Ovary (tissue), 9 donors: ENCODE data around the gene PUS1. TPM values are rescaled to one million over a fixed set of nuclear protein-coding genes. Genes with fewer than 3 reads are reported as not detected.
"Not testable (repeated sequence)": the region's sequence is repeated elsewhere in the genome, so short reads cannot be mapped to it uniquely, and the experiment has no call there.

Source experiments
- DNase-seq, 5 donors: peaks; one replicate each; pipeline ENCODE4 v3.0.0-alpha.2; 2019 to 2020
- H3K27ac ChIP-seq, 2 donors: fragments of 200-600 bp; one replicate each; pipeline versions ENCODE4 v1.5.1 to v1.8.0; 2019 to 2022
- H3K27me3 ChIP-seq: fragments of 200-600 bp; one replicate; pipeline ENCODE4 v1.8.0; 2022
- H3K36me3 ChIP-seq: fragments of 200-600 bp; sonication (generic); one replicate; pipeline ENCODE4 v1.5.1; 2019
- H3K4me1 ChIP-seq: one replicate; pipeline ENCODE4 v1.8.1; 2013; ENCODE audit warnings: mild to moderate bottlenecking, moderate library complexity; ENCODE audit not compliant: insufficient read depth
- H3K4me3 ChIP-seq: fragments of 200-600 bp; sonication (generic); one replicate; pipeline ENCODE4 v1.5.1; 2017
- H3K9me3 ChIP-seq, 2 donors: fragments of 200-600 bp in 1 of 2; sonication (generic) in 1 of 2; one replicate each; pipeline versions ENCODE4 v1.5.1 to v1.8.1; 2013 to 2019; ENCODE audit warnings: mild to moderate bottlenecking in 1 of 2, moderate library complexity in 1 of 2
- EP300 ChIP-seq: sonication (generic); formaldehyde crosslinking; IDR thresholded peaks from one replicate; pipeline ENCODE4 v1.6.1; 2017; ENCODE audit warnings: antibody characterized with exemption
- POLR2A ChIP-seq: fragments of 450-650 bp; IDR thresholded peaks from one replicate; pipeline ENCODE4 v1.6.1; 2017; ENCODE audit warnings: antibody characterized with exemption, mild to moderate bottlenecking, moderate library complexity
- WGBS, 3 donors: extraction: QIAGEN DNeasy Blood & Tissue Kit in 1 of 3; methylation state at CpG; one replicate each; pipeline versions ENCODE4 v1.1.5 to v1.1.7; 2013 to 2017; 5-methylcytosine and 5-hydroxymethylcytosine counted together
- intact Hi-C, 4 donors: fragments of 100-400 bp; cut with DNase I; formaldehyde crosslinking; loops; one replicate each; pipeline versions ENCODE4 v1.11.0 to v1.15.1; 2022 to 2023
- polyA plus RNA-seq, 2 donors: library from polyadenylated mRNA; stranded (reverse); fragments of 200-250 nt in 1 of 2; fragments of 350-450 nt in 1 of 2; fragmentation: Illumina TruSeq in 1 of 2; extraction: RNeasy Lipid Tissue Mini Kit (QIAGEN cat#74804) in 1 of 2; gene quantifications; one replicate each; pipeline ENCODE4 v1.2.3, GENCODE V29; 2013 to 2014
- total RNA-seq, 7 donors: library from RNA; depleted of rRNA in 2 of 7; stranded (reverse); fragments of >200 nt in 2 of 7; fragmentation: NEBNext Ultra II Directional in 3 of 7; extraction: Animal tissue kit (Norgen Biotek cat#: 25700) in 3 of 7; gene quantifications; one replicate each; pipeline versions ENCODE4 v1.1.0 to v1.2.4, GENCODE V29; 2016 to 2023
- TF ChIP-seq, protein P1 (sequence below), 3 donors: fragments of 450-650 bp in 2 of 3; fragments of 200-600 bp in 1 of 3; IDR thresholded peaks; one replicate each; pipeline versions ENCODE4 v1.5.1 to v1.8.0; 2016 to 2022; ENCODE audit warnings: antibody characterized with exemption in 3 of 3, mild to moderate bottlenecking in 1 of 3
- donor health status: DM: no; HTN: no; CAD: no; lungs with moderate emphysema.
- donor health status: DM: no; HTN: no; CAD: no.
- donor health status: Bipolar disorder and iron deficiency.
- donor health status: DM: yes; HTN: yes; CAD: no.
- donor health status: DM: no; HTN: no; CAD: no.
- donor health status: DM: yes; HTN: yes; CAD: no.

Gene PUS1
- total and polyA plus RNA-seq, 9 donors = 3.5 to 34.7 (median 15.9) TPM

DNA sequence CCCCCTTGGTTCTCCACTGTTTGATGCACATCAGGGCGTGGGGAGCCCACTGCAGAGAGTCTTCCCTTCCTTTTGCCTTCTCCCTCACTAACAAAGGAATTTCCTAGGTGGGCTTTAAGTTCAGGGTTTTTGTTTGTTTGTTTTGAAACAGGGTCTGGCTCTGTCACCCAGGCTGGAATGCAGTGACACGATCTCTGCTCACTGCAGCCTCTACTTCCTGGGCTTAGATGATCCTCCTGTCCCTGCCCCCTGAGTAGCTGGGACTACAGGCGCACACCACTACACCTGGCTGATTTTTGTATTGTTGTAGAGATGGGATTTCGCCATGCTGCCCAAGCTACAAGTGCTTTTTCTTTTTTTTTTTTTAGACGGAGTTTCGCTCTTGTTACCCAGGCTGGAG lies 54.5 kb downstream of the PUS1 start:
- no peak overlapping the region for H3K27ac ChIP-seq
- H3K27me3 ChIP-seq = no peaks in the 10 kb centered on the region
- TF ChIP-seq EP300 = no peak
- TF ChIP-seq, protein P1, sequence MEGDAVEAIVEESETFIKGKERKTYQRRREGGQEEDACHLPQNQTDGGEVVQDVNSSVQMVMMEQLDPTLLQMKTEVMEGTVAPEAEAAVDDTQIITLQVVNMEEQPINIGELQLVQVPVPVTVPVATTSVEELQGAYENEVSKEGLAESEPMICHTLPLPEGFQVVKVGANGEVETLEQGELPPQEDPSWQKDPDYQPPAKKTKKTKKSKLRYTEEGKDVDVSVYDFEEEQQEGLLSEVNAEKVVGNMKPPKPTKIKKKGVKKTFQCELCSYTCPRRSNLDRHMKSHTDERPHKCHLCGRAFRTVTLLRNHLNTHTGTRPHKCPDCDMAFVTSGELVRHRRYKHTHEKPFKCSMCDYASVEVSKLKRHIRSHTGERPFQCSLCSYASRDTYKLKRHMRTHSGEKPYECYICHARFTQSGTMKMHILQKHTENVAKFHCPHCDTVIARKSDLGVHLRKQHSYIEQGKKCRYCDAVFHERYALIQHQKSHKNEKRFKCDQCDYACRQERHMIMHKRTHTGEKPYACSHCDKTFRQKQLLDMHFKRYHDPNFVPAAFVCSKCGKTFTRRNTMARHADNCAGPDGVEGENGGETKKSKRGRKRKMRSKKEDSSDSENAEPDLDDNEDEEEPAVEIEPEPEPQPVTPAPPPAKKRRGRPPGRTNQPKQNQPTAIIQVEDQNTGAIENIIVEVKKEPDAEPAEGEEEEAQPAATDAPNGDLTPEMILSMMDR (IDR thresholded peaks at IDR 0.05) = no peak
- no peaks in the 10 kb centered on the region for H3K9me3 ChIP-seq
- no peak for DNase-seq
- no peak overlapping the region for H3K4me3 ChIP-seq
- intact Hi-C loops = no loop called here
- H3K4me1 ChIP-seq = peaks cover 3% of the 10 kb centered on the region
- no peaks in the 10 kb centered on the region for H3K36me3 ChIP-seq
- WGBS, 3 donors = 86 to 89% (median 88%) methylated on average over 6 of the region's 6 CpGs

GRCh38 chr12:131984334-131984733 lies 55.3 kb downstream of the PUS1 start:
- no peaks in the 10 kb centered on the region for H3K36me3 ChIP-seq
- intact Hi-C loops = no loop called here

GRCh38 chr12:131985510-131985875 lies 56.4 kb downstream of the PUS1 start:
- H3K27me3 ChIP-seq, H3K4me1 ChIP-seq, H3K9me3 ChIP-seq, intact Hi-C loops, H3K36me3 ChIP-seq, H3K27ac ChIP-seq, DNase-seq, H3K4me3 ChIP-seq: not testable (repeated sequence)
- 86 to 90% (median 90%) methylated on average over 11 of the region's 11 CpGs for WGBS, 3 donors

More at GRCh38 chr12:131984334-131984733, 55.3 kb downstream of the PUS1 start:
- DNase-seq = no peak
- Histone ChIP-seq H3K4me1 (peaks cover 8% of the 10 kb centered on the region), H3K27ac (no peak overlapping the region), H3K27me3 (no peaks in the 10 kb centered on the region), H3K4me3 (no peak overlapping the region), H3K9me3 (no peaks in the 10 kb centered on the region)
- WGBS, 3 donors = 91 to 95% (median 94%) methylated on average over 3 of the region's 3 CpGs
- TF ChIP-seq, protein P1 (IDR thresholded peaks at IDR 0.05) = no peak
- TF ChIP-seq EP300 (no peak), POLR2A (no peak)

- TF ChIP-seq POLR2A = no peak
- TF ChIP-seq EP300 = no peak
- TF ChIP-seq, protein P1 (IDR thresholded peaks at IDR 0.05) = no peak
- H3K4me1 ChIP-seq = peaks cover 8% of the 10 kb centered on the region
- H3K9me3 ChIP-seq = no peaks in the 10 kb centered on the region
- 93 to 96% (median 94%) methylated on average over 17 of the region's 17 CpGs for WGBS, 3 donors
- no peaks in the 10 kb centered on the region for H3K27me3 ChIP-seq
- no peak overlapping the region for H3K27ac ChIP-seq
- no peak overlapping the region for H3K4me3 ChIP-seq
- H3K36me3 ChIP-seq = no peaks in the 10 kb centered on the region
- intact Hi-C loops = no loop called here
- no peak for DNase-seq
These were observed 57.3 kb downstream of the PUS1 start for GRCh38 chr12:131986361-131986760.

DNA sequence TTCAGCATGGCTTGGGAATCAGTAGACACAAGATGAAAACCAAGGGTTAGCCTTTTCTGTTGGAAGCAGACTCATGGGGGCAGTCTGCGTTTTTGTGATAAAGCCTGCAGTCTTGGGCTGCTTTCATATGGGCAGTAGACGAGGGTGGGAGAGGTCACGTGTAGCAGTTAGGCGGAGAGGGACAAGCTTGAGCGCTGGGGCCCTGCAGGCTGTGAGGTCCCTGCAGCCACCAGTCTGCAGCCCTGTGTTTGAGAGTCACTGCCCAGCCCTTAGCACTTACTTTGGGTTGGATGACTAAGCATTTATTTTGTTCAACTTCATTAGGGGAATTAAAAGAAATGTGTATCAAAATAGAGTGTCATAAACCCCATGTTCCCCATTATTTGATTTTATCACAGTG lies 57.8 kb downstream of the PUS1 start:
- TF ChIP-seq, protein P1 (IDR thresholded peaks at IDR 0.05) = no peak
- TF ChIP-seq POLR2A (no peak), EP300 (no peak)
- intact Hi-C loops = no loop called here
- no peaks in the 10 kb centered on the region for H3K36me3 ChIP-seq

More for the DNA sequence above, 57.8 kb downstream of the PUS1 start:
- H3K27me3 ChIP-seq = no peaks in the 10 kb centered on the region
- H3K9me3 ChIP-seq = no peaks in the 10 kb centered on the region
- H3K27ac ChIP-seq = no peak overlapping the region
- 79 to 89% (median 84%) methylated on average over 5 of the region's 5 CpGs for WGBS, 3 donors
- H3K4me1 ChIP-seq = peaks cover 8% of the 10 kb centered on the region
- DNase-seq = no peak
- H3K4me3 ChIP-seq = no peak overlapping the region
